ENCODE data around the gene HSPA1B.
"Not testable (repeated sequence)": the region's sequence is repeated elsewhere in the genome, so short reads cannot be mapped to it uniquely, and the experiment has no call there.

The HSPA1B gene

DNA sequence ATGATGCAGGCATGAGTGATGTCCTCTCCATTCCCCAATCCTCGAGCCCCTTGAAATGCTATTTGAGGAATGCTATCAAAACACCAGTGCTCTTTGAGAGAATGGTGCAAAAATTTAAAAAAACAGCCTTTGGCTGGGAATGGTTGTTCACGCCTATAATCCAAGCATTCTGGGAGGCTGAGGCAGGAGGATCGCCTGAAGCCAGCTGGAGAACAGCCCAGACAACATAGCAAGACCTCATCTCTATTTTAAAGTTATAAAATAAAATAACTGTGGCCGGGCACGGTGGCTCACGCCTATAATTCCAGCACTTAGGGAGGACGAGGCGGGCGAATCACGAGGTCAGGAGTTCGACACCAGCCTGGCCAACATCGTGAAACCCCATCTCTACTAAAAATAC, 27.8 kb upstream of the HSPA1B start:
- no peak for DNase-seq (ENCODE audit: low read depth)

DNA sequence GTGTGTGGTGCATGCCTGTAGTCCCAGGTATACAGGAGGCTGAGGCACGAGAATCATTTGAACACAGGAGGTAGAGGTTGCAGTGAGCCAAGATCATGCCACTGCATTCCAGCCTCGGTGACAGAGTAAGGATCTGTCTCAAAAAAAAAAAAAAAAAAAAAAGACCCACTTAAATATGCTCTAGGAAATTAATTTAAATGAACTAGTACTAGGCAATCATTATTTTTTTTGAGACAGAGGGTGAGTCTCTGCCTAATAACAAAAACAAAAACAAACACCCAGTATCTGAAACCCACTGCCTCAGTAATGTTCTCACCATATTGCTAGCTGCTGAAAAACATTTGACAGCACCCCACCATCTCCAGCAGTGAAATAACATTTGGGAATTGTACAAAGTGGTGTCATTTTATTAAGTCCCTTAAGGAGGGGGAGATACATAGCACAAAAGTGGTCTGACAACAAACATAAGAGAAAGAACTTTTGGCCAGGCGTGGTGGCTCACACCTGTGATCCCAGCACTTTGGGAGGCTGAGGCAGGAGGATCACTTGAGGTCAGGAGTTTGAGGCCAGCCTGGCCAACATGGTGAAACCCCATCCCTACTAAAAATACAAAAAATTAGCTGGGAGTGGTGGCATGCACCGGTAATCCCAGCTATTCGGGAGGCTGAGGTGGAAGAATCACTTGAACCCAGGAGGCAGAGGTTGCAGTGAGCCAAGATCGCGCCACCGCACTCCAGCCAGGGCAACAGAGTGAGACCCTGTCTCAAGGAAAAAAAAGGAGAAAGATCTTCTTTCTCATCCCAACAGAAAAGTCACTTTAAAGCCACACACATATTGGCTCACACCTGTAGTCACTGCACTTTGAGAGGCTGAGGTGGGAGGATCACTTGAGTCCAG, 26.3 kb upstream of the HSPA1B start:
- not testable (repeated sequence) for DNase-seq (ENCODE audit: low read depth)

DNA sequence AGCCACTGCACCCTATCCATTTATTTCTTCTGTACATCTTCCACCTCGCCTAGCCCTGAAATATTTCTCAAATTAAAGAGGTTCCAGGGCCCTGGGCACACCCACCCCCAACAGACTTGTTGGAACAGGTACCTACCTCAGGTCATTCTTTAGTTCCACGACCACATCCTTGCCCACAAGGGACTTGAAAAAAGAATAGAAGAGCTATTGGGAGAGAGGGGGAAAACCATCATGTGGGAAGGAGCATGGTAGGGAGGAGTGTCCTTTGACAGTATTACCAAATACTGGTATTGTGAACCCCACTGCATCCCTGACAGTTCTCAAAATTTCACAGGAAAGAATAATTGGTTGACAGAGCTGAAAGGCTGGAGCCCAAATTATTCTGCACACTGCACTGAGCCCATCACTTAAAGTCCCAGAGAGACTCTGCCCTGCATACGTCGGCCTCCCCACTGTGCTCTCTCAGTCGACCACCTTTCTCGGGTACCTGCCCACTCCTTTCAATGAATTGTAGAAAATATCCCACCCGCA, 21.5 kb upstream of the HSPA1B start:
- DNase-seq (ENCODE audit: low read depth): no peak

DNA sequence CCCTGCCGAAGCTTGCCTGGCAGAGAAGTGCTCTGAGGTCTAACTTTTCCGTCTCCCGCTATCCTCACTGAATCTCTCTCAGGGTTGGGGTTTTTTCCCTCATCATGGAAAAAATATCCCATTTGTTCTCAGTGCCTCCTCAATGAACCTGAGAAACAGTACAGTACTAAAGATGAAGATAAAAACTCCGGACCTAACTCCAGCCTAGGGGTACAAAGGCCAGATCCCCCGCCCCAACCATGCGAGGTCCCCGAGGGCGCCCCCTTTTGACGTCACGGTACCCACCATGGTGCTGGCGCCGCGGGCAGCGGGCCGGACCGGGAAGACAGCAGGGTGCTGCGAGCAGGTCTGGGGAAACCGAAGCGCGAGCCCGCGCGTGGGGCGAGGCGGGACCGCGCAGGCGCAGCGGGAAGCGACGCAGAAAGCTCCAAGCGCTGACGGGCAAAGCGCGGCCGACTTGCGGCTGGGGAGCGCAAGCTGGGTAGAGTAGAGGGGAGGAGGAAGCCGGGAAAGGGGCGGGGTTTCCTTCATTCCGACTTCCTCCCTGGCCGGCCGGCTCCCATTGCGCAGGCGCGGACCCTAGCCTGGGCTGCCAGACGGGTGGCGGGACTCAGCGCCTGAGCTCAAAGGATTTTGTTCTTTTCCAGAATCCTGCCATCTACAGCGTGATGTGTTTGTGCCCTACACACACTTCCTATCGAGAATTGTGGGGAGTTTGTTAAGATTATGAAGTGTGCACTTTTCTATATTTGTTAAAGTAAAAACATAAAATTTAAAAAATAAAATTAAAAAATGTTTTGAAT, 20.9 kb upstream of the HSPA1B start, which contains the start of gene LSM2:
Gene LSM2 (minus strand): TSS at position 497 of the 803 bp plus-strand sequence. CDS start 209 bp downstream, at position 288.
- DNase-seq (ENCODE audit: low read depth): peak; percentile 95

DNA sequence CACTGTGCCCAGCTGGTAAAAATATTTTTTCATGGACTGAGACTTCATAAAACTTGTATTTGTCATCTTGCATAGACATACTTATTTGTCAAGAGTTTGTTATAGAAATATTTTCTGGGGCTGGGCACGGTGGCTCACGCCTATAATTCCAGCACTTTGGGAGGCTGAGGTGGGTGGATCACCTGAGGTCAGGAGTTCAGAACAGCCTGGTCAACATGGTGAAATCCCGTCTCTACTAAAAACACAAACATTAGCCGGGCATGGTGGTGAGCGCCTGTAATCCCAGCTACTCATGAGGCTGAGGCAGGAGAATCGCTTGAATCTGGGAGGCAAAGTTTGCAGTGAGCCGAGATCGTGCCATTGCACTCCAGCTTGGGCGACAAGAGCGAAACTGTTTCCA, 18.9 kb upstream of the HSPA1B start:
- DNase-seq (ENCODE audit: low read depth): not testable (repeated sequence)

DNA sequence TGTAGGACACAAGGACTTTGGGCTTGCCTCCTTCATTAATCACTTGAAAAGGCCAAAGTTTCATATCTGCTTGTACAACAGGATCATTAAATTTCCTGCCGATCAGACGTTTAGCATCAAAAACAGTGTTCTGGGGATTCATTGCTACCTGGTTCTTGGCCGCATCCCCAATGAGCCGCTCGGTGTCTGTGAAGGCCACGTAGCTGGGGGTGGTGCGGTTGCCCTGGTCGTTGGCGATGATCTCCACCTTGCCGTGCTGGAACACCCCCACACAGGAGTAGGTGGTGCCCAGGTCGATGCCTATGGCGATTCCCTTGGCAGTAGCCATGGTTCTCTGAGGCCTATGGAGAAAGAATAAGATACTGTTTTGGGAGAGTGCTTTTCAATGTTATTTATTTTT, 15.9 kb upstream of the HSPA1B start:
- no peak for DNase-seq (ENCODE audit: low read depth)

DNA sequence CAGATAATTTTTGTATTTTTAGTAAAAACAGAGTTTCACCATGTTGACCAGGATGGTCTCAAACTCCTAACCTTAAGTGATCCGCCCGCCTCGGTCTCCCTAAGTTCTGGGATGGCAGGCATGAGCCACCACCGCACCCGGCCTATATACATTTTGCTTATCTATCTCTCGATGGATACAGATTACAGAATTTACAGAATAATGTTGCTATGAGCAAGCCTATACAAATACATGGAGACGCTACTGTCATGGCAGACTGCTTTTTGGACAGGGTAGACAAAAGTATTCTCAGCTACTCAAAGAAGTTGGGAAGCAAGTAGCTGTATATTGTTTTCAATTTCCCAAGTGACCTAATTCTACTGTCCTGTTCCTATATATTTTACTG, 14.1 kb upstream of the HSPA1B start:
- DNase-seq (ENCODE audit: low read depth): no peak

DNA sequence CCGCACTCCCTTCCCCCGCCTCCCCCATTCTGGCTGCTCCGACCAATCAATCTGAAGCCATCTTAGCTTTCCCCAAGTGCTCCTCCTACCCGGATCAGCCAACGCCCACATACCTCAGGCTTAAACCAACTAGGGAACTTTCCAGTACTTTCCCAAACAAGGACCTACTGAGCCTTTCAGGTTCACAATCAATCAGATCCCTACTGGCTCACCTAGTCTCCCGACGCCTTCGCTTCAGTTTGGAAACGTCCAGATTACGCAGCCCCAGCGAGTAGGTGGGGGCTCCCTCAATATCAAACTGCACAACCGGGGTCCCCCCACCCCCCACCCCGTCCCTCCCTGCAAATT, 12.9 kb upstream of the HSPA1B start:
- no peak for DNase-seq (ENCODE audit: low read depth)

DNA sequence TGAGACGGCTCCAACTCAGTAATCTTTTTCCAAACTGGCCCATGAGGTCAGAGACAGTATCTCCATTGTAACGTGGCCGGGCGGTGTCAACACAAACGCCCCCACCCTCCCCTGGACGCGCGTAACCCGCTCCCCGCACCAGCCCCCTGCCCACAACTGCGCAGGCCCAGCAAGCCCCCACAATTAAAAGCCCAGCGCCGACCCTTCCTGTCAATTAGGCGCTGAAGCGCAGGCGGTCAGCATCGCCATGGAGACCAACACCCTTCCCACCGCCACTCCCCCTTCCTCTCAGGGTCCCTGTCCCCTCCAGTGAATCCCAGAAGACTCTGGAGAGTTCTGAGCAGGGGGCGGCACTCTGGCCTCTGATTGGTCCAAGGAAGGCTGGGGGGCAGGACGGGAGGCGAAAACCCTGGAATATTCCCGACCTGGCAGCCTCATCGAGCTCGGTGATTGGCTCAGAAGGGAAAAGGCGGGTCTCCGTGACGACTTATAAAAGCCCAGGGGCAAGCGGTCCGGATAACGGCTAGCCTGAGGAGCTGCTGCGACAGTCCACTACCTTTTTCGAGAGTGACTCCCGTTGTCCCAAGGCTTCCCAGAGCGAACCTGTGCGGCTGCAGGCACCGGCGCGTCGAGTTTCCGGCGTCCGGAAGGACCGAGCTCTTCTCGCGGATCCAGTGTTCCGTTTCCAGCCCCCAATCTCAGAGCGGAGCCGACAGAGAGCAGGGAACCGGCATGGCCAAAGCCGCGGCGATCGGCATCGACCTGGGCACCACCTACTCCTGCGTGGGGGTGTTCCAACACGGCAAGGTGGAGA, 12.3 kb upstream of the HSPA1B start, which contains the start of the genes HSPA1A and HSPA1L:
Gene HSPA1A (plus strand): TSS at position 519 of the 814 bp plus-strand sequence. CDS start 214 bp downstream, at position 733.
Gene HSPA1L (minus strand): TSS at position 259 of the 814 bp plus-strand sequence. CDS start 3,311 bp downstream, outside the sequence.
- DNase-seq (ENCODE audit: low read depth): peak; percentile 57

DNA sequence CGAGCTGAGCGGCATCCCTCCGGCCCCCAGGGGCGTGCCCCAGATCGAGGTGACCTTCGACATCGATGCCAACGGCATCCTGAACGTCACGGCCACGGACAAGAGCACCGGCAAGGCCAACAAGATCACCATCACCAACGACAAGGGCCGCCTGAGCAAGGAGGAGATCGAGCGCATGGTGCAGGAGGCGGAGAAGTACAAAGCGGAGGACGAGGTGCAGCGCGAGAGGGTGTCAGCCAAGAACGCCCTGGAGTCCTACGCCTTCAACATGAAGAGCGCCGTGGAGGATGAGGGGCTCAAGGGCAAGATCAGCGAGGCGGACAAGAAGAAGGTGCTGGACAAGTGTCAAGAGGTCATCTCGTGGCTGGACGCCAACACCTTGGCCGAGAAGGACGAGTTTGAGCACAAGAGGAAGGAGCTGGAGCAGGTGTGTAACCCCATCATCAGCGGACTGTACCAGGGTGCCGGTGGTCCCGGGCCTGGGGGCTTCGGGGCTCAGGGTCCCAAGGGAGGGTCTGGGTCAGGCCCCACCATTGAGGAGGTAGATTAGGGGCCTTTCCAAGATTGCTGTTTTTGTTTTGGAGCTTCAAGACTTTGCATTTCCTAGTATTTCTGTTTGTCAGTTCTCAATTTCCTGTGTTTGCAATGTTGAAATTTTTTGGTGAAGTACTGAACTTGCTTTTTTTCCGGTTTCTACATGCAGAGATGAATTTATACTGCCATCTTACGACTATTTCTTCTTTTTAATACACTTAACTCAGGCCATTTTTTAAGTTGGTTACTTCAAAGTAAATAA, 10.2 kb upstream of the HSPA1B start:
- not testable (repeated sequence) for DNase-seq (ENCODE audit: low read depth)

DNA sequence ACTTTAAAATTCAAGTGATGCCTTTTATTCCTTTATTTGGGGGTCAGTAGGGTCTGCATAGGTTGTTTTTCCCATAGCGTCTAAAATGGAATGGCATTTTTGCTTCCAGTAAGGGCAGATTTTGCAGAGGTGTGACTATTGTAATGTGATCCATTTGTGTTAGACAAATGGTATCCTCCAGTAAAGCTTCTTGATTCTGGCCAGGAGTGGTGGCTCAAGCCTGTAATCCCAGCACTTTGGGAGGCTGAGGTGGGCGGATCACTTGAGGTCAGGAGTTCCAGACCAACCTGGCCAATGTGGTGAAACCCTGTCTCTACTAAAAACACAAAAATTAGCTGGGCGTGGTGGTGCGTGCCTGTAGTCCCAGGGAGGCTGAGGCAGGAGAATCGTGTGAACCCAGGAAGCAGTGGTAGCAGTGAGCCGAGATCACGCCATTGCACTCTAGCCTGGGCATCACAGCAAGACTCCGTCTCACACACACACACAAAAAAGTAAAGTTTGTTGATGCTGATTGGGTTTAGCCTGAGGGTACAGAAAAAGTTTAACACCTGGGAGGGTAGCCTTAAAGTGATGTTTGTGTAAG, 9.5 kb upstream of the HSPA1B start:
- not testable (repeated sequence) for DNase-seq (ENCODE audit: low read depth)

DNA sequence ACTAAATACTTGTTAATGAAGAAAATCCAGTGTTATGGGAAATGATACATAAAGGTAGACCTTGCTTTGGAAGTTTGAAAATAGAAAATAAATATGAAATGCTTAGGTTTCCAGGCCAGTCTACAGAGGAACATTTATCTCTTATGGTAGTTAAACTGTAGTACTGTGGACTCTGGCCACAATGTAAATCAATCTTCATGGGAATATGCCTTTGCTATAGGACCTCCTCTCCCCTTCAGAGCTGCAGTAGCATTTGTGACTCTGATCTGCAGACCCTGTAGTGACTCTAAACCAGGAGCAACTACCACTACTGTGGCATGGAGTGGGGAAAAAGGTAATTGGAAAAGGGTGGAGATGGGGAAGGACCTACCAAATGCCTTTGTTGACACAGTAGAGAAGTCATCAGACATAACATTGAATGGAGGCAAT, 7.7 kb upstream of the HSPA1B start:
- no peak for DNase-seq (ENCODE audit: low read depth)

DNA sequence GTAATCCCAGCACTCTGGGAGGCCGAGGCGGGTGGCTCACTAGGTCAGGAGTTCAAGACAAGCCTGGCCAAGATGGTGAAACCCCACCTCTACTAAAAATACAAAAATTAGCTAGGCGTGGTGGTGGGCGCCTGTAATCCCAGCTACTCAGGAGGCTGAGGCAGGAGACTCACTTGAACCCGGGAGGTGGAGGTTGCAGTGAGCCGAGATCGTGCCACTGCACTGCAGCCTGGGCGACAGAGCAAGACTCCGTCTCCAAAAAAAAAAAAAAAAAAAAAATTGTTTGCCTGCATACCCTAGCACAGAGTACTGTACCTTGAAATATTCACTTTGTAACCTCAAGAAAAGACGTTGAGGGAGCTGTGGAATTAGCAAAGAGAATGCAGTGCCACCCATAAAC, 7.1 kb upstream of the HSPA1B start:
- not testable (repeated sequence) for DNase-seq (ENCODE audit: low read depth)

DNA sequence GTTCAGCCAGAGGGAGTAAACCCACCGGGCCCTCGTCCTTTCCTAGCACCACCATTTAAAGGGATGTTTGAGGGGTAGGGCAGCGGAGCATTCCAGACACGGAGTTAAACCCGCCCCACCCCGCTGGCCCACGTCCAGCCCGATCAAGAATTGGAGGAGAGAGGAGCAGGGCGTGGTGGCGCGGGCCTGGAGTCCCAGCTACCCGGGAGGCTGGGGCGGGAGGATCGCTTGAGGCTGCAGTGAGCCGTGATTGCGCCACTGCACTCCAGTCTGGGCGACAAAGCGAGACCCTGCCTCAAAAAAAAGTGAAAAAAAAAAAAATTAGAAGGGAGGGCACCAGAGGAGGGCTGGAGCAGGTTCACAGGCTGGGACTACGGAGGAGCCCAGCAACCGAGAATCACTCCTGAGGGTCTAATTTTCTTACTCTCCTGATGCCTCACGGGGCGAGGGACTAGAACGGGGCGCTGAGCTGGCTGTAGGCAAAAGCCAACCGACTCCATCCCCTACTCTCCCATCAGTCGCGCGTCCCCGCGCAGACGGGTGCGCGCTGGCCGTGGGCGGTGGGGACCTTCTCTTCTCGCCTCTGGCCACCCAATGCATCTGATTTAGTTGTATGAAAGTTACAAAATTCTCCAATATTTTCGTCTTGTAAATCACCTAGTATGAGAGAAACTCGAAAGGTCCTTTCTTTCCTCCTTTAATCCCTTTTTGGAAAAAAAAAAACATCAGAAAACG, 6.1 kb upstream of the HSPA1B start:
- peak; percentile 47 for DNase-seq (ENCODE audit: low read depth)

DNA sequence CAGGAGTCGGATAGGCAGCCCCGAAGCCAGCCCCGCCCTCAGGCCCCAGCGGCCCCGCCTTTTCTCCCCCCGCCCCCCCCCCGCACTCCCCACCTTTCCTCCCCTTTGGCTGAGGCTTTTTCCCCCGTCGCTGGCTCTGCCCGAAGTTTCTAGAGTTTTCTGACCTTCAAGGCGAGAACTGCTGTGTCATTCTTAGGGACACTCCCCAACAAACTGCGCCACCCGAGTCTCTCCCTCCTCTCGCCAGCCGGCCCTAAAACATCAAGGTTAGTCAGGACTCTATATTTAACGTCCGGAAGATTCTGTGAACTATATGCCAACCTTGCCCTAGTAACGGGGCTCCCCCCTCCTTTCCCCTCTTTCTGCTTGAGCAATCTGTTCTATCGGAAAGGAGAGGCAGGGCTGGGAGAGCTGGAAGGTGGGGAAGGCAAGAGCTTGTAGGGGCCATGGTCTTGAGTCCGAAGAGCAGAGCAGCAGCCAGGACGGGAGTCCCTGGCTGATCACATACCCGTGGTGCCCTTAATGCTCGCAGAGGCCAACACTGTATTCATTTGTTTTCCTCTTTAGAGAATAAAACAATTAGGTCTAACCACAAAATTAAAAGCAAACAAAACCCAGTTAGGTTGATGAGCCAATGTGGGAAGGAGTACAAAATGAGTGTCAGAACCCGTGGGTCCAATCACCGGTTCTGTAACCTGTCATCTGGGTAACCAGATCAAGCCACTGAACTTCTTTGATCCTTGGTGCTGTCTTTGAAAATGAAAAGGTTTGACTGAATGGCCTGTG, 5.3 kb upstream of the HSPA1B start:
- peak; percentile 51 for DNase-seq (ENCODE audit: low read depth)

DNA sequence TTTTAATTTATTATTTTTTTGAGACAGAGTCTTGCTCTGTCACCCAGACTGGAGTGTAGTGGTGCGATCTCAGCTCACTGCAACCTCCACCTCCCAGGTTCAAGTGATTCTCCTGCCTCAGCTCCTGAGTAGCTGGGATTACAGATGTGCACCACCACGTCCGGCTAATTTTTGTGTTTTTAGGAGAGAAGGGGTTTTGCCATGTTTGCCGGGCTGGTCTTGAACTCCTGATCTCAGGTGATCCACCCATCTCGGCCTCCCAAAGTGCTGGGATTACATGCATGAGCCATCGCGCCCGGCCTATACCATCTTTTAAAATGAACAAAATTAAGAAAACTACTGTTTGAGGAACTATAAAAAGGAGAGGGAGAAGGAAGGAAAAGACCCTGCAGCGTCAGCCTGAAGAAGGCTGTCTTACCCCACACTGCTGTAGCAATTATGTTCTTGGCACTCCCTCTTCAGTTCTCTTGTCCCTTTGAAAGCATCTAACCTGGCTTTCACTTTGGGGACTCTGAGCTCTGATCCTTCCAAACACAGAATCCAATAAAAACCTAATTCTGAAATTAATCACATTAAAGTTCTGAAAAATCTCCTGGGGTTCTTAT, 3.8 kb upstream of the HSPA1B start:
- not testable (repeated sequence) for DNase-seq (ENCODE audit: low read depth)

DNA sequence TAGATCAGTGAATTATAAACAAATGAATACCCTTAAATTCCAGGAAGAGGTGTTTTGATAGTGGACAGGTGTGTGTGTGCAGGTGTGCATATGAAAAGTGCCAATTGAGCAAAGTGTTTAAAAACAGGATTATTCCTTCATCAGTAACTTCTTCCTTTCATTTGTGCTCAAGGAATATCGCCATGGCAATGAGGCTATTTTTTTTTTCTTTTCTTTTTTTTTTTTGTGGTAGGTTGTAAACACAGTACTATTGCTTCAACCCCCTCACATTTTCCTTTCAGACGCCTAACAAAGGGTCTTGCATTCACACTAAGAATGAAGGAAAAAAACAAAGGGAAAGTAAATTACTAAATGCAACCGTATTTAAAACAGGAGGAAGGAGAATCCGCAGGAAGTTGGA, 2.0 kb upstream of the HSPA1B start:
- DNase-seq (ENCODE audit: low read depth): no peak

DNA sequence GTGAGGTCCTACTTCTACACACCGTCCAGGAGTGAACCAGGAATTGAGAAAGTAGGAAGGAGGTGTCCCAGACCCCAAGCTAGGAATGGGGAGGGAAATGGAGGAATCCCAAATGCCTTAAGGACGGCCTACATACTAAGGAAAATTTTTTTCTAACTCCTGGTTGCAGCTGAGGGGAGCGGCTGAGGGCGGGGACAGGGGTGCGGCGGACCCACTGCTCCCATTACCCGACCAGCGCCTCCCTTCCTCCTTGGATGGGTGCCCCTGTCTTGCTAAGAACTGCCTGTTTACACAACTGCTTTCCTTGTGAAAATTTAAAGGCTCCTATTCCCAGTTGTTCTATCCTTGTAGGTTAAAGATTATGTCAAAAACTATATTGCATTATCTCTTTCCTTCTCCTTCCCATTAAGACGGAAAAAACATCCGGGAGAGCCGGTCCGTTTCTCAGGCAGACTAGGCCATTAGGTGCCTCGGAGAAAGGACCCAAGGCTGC, 699 bp upstream of the HSPA1B start:
- DNase-seq (ENCODE audit: low read depth): no peak

Data from stimulated activated CD8-positive, alpha-beta memory T cell treated with anti-CD3 and anti-CD28 coated beads, Interleukin-12 subunit alpha, Interleukin-12 subunit beta, amount 100 ng/mL, for 4 hours (primary cell).